KMS-11 (cell line): ENCODE measurements around the gene PSG5.
"Not testable (repeated sequence)": the region's sequence is repeated elsewhere in the genome, so short reads cannot be mapped to it uniquely, and the experiment has no call there.

Source experiments
- H2AFZ ChIP-seq: fragments of 200-600 bp; sonication (generic); 2 replicates; pipeline ENCODE4 v1.6.1; 2016; ENCODE audit warnings: antibody characterized with exemption, mixed run types, low read depth
- H3K27ac ChIP-seq: fragments of 200-600 bp; sonication (generic); 2 replicates; pipeline ENCODE4 v1.6.1; 2016; ENCODE audit warnings: mild to moderate bottlenecking, mixed run types
- H3K27me3 ChIP-seq: fragments of 200-600 bp; sonication (generic); 2 replicates; pipeline ENCODE4 v1.6.1; 2017; ENCODE audit warnings: mild to moderate bottlenecking, low read depth, mixed run types, moderate library complexity; ENCODE audit not compliant: insufficient read depth
- H3K36me3 ChIP-seq: fragments of 200-600 bp; sonication (generic); 2 replicates; pipeline ENCODE4 v1.6.1; 2017; ENCODE audit warnings: mild to moderate bottlenecking, mixed run types; ENCODE audit not compliant: insufficient read depth
- H3K4me1 ChIP-seq: fragments of 200-600 bp; sonication (generic); 2 replicates; pipeline ENCODE4 v1.6.1; 2016; ENCODE audit warnings: mild to moderate bottlenecking, low read depth, mixed run types; ENCODE audit not compliant: poor library complexity, severe bottlenecking
- H3K4me2 ChIP-seq: fragments of 200-600 bp; sonication (generic); 2 replicates; pipeline ENCODE4 v1.7.0; 2016; ENCODE audit warnings: mild to moderate bottlenecking, mixed run types
- H3K4me3 ChIP-seq: fragments of 200-600 bp; sonication (generic); IDR thresholded peaks from 2 replicates; pipeline ENCODE4 v1.6.1; 2017; ENCODE audit warnings: low read depth, low read length, mixed read lengths; ENCODE audit not compliant: insufficient read depth
- H3K79me2 ChIP-seq: fragments of 200-600 bp; sonication (generic); 2 replicates; pipeline ENCODE4 v1.6.1; 2016; ENCODE audit warnings: low read depth, mixed run types; ENCODE audit not compliant: insufficient read depth
- H3K9ac ChIP-seq: fragments of 200-600 bp; sonication (generic); 2 replicates; pipeline ENCODE4 v1.6.1; 2016; ENCODE audit warnings: mild to moderate bottlenecking, mixed run types
- H4K20me1 ChIP-seq: fragments of 200-600 bp; sonication (generic); 2 replicates; pipeline ENCODE4 v1.6.1; 2016; ENCODE audit warnings: mild to moderate bottlenecking, mixed run types; ENCODE audit not compliant: insufficient read depth
- TF ChIP-seq, protein P1 (sequence below): fragments of 200-600 bp; sonication (generic); conservative IDR thresholded peaks from 2 replicates; pipeline ENCODE4 v1.6.1; 2017; ENCODE audit warnings: low read depth, mild to moderate bottlenecking, antibody characterized with exemption, low read length, moderate library complexity, mixed read lengths

Gene PSG5

DNA sequence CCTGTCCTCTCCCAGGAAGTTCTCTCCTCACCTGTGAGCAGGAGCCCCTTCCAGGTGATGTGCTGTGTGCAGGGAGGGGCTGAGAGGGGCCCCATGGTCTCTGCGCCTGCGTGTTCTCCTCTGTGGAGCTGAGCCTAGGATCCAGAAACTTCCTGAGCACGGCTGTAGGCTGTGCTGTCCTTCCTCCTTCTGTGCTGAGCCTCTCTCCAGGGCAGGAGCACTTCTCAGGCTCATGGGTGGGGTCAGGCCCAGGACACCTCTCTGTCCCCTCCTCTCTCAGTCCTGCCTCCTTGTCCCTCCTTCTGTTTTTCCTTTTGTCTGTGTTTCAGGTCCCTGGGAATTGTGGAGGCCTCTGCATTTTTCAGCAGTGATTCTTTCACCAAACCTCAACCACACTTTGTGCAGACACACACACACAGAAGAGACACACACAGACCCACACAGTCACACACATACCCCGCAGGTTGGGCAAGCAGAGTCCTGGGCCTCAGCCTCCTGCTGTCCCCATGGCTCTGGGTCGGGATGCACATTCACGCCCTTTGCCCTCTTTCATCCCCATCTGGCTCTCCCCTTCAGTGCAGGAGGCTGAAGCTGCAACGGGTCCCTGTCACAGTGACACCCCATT, at the start of gene PSG5:
TSS of gene PSG5 (minus strand) at position 226 of the 625 bp plus-strand sequence. CDS start at position 95, 131 bp downstream.
- not testable (repeated sequence) for H3K9ac ChIP-seq, H3K4me1 ChIP-seq, H4K20me1 ChIP-seq, H2AFZ ChIP-seq, H3K27me3 ChIP-seq, H3K4me3 ChIP-seq, H3K4me2 ChIP-seq, H3K79me2 ChIP-seq, H3K36me3 ChIP-seq, H3K27ac ChIP-seq

DNA sequence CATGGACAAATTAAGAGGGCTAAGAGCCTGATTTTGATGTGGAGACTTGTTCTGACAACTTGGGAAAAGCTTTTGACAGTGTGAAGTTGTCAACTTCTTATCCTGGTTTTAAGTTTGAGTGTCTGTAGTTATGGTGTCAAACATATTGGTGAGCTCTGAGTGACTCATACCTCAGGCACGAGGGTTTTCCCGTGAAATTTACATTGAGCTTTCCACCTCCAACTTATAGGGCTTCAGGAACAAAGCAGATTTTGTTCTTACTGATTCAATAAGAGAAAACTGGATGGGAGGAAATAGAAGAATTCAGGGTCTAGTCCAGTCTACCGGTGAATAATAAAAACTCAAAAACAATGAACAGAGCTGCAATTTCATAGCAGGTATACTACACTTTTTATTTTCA, 49.4 kb upstream of the PSG5 start:
- not testable (repeated sequence) for H2AFZ ChIP-seq, H3K4me3 ChIP-seq, H3K4me2 ChIP-seq, H4K20me1 ChIP-seq, H3K79me2 ChIP-seq, H3K4me1 ChIP-seq, H3K27ac ChIP-seq, H3K9ac ChIP-seq, H3K27me3 ChIP-seq, H3K36me3 ChIP-seq

DNA sequence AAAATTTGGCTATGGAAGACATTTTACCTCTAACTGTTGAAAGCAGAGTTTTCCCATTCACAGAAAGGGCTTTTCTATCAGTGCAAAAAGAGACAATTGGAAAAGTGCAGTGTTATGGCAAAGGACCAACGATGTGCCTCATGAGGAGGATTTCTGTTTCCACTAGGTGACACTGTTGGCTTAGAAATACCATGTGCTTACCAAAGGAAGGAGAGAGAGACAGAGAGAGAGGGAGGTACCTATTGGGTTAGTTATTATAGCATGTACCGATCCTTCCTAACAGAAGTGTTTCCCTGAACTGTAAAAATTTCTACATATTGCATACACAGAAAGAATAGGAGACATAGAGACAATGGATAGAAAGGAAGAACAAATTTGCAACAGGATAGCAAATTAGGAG, 43.0 kb upstream of the PSG5 start:
- no peaks in the 10 kb centered on the region for H3K27me3 ChIP-seq
- H3K4me3 ChIP-seq, result no peak overlapping the region
- TF ChIP-seq, protein P1, sequence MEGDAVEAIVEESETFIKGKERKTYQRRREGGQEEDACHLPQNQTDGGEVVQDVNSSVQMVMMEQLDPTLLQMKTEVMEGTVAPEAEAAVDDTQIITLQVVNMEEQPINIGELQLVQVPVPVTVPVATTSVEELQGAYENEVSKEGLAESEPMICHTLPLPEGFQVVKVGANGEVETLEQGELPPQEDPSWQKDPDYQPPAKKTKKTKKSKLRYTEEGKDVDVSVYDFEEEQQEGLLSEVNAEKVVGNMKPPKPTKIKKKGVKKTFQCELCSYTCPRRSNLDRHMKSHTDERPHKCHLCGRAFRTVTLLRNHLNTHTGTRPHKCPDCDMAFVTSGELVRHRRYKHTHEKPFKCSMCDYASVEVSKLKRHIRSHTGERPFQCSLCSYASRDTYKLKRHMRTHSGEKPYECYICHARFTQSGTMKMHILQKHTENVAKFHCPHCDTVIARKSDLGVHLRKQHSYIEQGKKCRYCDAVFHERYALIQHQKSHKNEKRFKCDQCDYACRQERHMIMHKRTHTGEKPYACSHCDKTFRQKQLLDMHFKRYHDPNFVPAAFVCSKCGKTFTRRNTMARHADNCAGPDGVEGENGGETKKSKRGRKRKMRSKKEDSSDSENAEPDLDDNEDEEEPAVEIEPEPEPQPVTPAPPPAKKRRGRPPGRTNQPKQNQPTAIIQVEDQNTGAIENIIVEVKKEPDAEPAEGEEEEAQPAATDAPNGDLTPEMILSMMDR, result peak; percentile 35; the same call in 1 of the 2 replicates
- H4K20me1 ChIP-seq, result no peaks in the 10 kb centered on the region
- H3K79me2 ChIP-seq, result no peaks in the 10 kb centered on the region
- no peak overlapping the region for H3K27ac ChIP-seq
- H2AFZ ChIP-seq, result no peak overlapping the region
- no peaks in the 10 kb centered on the region for H3K36me3 ChIP-seq
- H3K4me2 ChIP-seq, result no peak overlapping the region
- no peak overlapping the region for H3K9ac ChIP-seq
- no peaks in the 10 kb centered on the region for H3K4me1 ChIP-seq

DNA sequence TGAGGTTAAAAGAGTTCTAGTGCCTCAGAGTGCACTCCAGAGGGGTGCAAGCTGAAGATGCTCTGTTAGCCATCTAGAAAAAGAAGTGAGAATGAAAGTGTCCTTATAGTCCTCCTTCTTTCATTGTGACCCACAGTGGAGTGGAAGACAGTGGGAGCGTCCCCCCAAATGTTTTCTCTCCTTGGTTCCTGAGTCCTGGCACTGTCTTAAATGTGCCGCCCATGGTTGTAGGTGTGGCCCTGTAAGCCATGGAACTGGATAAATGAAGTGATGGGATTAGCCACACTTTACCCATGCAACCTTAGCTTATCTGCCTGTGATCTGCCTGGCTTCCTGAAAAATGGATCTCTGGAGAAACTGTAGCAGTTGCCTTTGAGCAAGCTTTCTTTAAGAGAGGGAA, 42.4 kb upstream of the PSG5 start:
- H4K20me1 ChIP-seq, H3K4me3 ChIP-seq, H3K4me1 ChIP-seq, H3K27ac ChIP-seq, H2AFZ ChIP-seq, H3K36me3 ChIP-seq, H3K4me2 ChIP-seq, H3K27me3 ChIP-seq, H3K9ac ChIP-seq, H3K79me2 ChIP-seq: not testable (repeated sequence)

DNA sequence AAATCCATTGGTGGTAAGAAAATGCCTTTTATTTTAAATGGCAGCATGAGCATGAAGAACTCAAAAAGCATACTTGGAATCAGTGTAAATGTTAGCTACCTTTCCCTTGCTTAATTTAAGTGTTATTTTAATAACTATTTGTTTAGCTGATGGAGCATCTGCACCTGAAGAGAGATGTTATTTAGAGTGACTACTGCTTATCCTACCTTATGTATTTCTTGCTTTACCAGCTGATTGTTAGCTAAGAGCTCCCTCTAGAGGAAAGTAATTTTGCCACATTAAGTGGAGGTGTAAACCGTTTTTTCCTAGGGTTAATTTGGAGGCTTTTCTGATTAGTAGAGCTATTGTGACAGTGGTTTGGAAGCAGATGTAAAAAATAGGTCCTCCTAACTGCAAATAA, 40.6 kb upstream of the PSG5 start:
- not testable (repeated sequence) for H3K4me1 ChIP-seq, H3K4me2 ChIP-seq, H3K27ac ChIP-seq, H3K79me2 ChIP-seq, H3K9ac ChIP-seq, H2AFZ ChIP-seq, H3K27me3 ChIP-seq, H3K4me3 ChIP-seq, H3K36me3 ChIP-seq, H4K20me1 ChIP-seq
- TF ChIP-seq, protein P1, result 0 out of 2 replicates have a peak, but pooled peaks have one; percentile 24

DNA sequence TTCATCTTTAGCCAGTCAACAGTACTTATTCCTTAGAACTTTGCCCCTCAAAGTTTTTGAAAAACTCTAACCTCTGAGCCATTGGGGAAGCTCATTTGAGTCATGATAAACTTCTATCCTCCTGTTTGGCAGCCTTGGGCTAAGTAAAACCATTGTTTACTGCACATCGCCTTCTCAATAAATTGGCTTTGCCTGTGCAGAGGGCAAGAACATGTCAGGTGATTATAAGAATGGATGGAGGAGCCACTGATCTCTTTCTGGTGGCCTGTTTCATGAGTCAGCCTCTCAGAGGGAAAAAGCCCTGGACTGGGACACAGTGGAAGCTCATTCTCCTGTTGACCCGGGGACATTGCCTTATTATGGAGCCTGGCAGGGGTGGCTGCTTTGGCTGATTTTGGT, 38.5 kb upstream of the PSG5 start:
- Histone ChIP-seq H3K27ac (no peak overlapping the region), H2AFZ (no peak overlapping the region), H3K36me3 (no peaks in the 10 kb centered on the region), H3K4me1 (no peaks in the 10 kb centered on the region), H3K79me2 (no peaks in the 10 kb centered on the region), H3K27me3 (no peaks in the 10 kb centered on the region), H3K4me2 (no peak overlapping the region), H4K20me1 (no peaks in the 10 kb centered on the region), H3K4me3 (no peak overlapping the region), H3K9ac (no peak overlapping the region)
- TF ChIP-seq, protein P1, result no peak

DNA sequence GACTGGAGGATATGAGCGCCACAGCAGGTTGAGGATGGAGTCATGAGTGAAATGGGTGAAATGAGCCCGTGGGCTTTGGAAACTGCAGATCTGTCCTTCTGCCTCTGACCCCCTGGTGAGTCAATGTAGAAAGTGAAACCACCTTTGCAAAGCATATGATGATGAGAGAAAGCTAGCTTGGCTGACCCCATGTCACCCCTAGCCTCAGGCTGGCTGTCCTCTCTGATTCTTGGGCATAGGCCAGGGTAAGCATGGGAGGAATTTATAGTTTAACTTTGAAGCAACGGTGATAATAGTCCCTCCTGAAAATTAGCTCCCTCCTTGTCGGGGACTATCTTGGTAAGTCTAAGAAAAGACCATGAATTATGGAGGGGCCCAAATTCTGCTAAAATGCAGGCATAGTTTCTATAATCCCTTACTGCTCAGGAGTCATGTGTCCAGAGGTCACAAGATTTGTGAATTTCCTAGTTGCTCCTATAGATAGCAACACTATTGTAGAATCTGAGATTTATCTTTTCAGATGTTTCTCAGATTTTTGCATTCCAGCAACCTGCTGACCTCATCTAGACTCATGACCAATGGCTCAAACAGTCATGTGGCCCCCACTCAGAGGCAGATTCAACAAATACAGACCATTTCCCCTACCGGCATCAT, 38.0 kb upstream of the PSG5 start:
- H3K27me3 ChIP-seq, H4K20me1 ChIP-seq, H3K4me2 ChIP-seq, H2AFZ ChIP-seq, H3K27ac ChIP-seq, H3K4me3 ChIP-seq, H3K9ac ChIP-seq, H3K4me1 ChIP-seq, H3K79me2 ChIP-seq, H3K36me3 ChIP-seq: not testable (repeated sequence)

DNA sequence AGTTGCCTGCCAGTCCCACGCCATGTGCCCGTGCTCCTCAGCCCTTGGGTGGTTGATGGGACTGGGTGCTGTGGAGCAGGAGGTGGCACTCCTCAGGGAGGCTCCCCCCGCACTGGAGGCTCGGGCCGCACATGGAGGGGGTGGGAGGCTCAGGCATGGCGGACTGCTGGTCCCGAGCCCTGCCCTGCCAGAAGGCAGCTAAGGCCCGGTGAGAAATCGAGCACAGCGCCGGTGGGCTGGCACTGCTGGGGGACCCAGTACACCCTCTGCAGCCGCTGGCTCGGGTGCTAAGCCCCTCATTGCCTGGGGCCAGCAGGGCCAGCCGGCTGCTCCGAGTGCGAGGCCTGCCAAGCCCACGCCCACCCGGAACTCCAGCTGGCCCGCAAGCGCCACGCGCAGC, 35.6 kb upstream of the PSG5 start:
- H4K20me1 ChIP-seq, H3K4me2 ChIP-seq: not testable (repeated sequence)

More for the DNA sequence above, 35.6 kb upstream of the PSG5 start:
- not testable (repeated sequence) for H3K4me1 ChIP-seq, H3K36me3 ChIP-seq, H3K27me3 ChIP-seq, H3K9ac ChIP-seq, H3K27ac ChIP-seq, H3K4me3 ChIP-seq, H3K79me2 ChIP-seq, H2AFZ ChIP-seq
